Loucy (cell line): ENCODE data around the gene ZNF774.

Source experiments
- CTCF ChIP-seq: fragments of 200-600 bp; sonication (generic); conservative IDR thresholded peaks from 2 replicates; pipeline ENCODE4 v1.5.1; 2014; ENCODE audit warnings: mild to moderate bottlenecking, antibody characterized with exemption, low read length
- EZH2phosphoT487 ChIP-seq: fragments of 200-600 bp; IDR thresholded peaks from 2 replicates; pipeline ENCODE4 v1.6.1; 2018; ENCODE audit warnings: antibody characterized with exemption, mild to moderate bottlenecking, moderate library complexity, borderline replicate concordance

- TF ChIP-seq CTCF, result no peak
- no peak for TF ChIP-seq EZH2phosphoT487
These were observed 44.4 kb upstream of the ZNF774 start for GRCh38 chr15:90307661-90308060.
